Activated CD4-positive, alpha-beta T cell treated with anti-CD3 and anti-CD28 coated beads, Interleukin-2, amount 50 U/mL, for 48 hours (primary cell): ENCODE measurements around the gene DOCK4.

Experiments used
- DNase-seq, 2 experiments: peaks; one replicate each; pipeline ENCODE4 v3.0.0-alpha.2; 2020

DOCK4 gene

GRCh38 chr7:111873963-111874690 is 332.1 kb downstream of the DOCK4 start:
- no peak for DNase-seq

GRCh38 chr7:111873326-111873646 is 332.9 kb downstream of the DOCK4 start:
- DNase-seq, result no peak

DNA sequence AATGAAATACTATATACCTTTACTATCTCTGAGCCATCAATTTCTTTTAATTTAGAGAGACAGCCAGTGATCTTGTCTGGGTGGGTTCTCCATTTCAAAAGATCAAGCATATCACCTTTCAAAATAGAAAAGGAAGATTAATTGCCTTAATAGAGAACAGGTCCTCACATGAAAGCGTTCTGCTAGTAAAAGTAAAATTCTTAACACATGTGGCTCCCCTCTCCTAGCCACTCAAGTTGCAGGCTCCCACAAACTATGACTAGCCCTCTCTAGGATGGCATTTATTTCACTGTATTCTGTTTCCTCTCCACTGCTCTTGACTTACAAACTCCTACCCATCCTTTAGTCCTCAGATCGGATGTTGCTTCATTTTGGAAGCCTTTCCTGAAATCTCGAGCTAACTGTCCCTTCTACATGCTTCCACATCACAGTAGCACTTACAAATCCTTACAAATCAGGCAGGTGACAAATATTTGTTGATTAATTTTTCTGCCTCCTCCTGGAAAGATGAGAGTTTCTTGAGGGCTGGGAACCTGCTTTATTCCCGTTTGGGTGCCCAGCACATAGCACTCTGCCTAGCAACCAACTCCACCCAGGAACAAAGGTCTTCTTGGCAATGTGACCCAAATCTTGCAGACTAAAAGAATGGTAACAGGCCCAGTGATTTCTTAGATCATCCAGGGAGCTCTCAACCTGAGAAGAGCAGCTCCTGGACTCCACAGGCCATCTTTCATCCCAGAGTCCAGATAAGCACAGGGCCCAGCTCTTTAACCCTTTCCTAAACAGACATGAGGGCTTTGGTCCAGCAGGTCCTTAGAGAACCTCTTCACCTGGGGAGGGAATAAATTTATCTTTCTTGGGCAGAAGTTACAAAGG is 333.5 kb downstream of the DOCK4 start:
- DNase-seq, result no peak

DNA sequence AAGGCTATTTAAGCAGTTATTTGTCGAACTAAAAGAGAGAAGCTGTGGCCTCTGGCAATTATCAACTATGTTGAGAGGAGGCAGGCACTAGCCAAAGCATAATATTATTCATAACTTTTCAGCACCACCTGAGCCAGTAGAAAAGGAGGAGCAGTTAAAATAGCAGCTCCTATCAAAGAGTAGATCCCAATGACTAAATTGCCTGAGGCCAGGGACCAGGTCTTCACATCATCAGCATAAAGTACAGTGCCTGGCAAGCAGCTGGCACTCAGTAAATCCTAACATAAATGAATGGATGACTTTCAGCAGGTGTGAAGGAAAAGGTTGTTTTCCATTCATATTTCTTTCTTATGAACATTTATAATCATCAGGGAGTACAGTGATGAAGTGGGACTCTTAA is 334.9 kb downstream of the DOCK4 start:
- DNase-seq, result no peak

DNA sequence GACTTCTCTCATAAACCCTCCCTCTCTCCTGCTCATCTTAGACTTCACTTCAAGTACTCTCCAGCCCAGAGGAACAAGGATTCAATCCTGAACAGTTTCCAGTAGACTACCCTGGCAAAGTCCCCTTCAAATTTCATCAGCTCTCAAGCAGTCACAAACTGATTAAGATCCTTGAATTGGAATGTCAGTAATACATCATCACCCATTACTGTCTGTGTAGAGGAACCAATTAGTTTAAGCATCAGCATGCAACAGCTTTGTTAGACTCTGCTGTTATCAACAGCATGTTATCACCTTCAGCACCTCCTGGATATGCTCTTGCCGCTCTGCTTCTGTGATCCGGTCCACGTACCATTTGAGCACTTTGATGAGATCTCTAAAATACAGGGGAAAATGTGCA is 336.9 kb downstream of the DOCK4 start:
- DNase-seq, result no peak

- DNase-seq, result no peak
These were observed 338.8 kb downstream of the DOCK4 start for GRCh38 chr7:111867348-111867931.

DNA sequence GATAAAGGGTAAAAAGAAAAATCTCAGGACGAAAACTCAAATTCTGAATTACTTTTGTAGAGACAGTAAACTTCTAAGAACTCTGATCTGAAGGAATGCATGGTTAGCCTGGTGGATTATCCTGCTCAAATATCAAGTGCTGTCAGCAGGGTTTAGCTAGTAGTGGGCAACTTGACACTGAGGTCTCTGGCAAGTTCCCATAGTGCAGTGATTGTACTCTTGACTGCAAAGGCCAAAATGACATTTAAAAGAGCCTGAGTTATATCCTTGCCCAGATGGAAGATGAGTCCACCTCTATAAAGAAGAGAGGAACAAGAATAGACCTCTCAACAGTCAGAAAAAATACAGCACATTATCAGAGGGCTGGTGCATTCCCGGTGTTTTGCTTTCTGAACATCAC is 339.4 kb downstream of the DOCK4 start:
- no peak for DNase-seq

DNA sequence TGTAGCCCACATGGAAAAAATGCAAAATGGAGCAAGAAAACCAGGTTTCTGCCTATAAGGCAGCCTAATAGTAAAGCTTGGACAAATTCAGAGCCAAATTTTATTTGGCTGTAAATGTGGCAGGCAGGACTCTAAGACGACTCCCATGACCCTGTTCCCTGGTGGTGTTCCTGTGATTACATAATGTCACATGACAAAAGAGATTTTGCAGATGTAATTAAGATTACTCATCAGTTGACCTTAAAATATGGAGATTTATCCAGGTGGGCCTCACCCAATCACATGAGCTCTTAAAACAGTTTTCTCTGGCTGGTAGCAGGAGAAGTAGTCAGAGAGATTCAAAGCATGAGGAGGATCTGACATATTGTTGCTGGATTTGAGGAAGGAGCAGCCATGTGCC is 340.8 kb downstream of the DOCK4 start:
- no peak for DNase-seq

GRCh38 chr7:111864291-111864976 is 341.8 kb downstream of the DOCK4 start:
- no peak for DNase-seq

GRCh38 chr7:111863269-111863668 is 342.9 kb downstream of the DOCK4 start:
- no peak for DNase-seq

- no peak for DNase-seq
These were observed 346.0 kb downstream of the DOCK4 start for GRCh38 chr7:111860248-111860647.

DNA sequence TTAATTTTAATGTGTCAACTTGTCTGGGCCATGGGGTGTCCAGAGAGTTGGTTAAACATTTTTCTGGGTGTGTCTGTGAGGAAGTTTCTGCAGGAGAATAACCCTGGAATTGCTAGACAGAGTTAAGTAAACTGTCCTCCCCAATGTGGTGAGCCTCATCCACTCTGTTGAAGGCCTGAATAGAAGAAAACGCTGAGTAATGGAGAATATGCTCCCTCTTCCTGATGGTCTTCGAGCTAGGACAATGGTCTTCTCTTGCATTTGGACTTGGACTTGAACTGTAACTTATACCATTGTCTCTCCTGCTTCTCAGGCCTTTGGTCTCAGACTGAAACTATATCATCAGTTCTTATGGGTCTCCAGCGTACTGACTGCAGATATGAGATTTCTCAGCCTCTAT is 347.9 kb downstream of the DOCK4 start:
- no peak for DNase-seq

- DNase-seq, result no peak
These were observed 350.4 kb downstream of the DOCK4 start for GRCh38 chr7:111855842-111856227.

DNA sequence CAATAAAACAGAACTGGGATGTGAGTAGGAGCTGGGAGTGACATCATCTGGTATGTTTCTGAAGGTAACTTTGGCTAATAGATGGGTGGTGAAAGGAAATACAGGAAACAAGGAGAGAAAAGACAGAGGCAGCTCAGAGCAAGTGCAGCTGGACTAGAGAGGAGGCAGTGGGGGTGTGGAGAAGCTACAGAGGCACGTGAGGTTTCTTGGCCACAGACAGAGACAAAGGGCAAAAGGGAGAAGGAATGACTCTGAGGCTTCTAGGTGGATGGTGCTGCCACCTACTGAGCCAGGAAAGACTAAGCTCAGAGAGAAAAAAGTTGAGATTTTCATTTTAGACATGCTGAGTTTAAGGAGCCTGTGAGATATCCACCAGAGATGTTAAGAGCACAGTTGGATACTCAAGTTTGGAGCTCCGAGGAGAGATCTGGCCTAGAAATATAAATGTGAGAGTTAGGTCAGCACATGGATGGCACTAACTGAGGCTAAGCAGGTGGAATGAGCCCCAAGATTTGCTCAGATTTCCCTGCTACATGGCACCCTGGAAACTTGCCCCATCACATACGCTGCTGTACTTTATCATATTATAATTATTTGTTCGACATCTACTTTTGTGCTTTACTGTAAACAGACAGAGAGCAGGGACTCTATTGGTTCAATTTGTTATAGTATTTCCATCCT is 350.9 kb downstream of the DOCK4 start:
- no peak for DNase-seq

- no peak for DNase-seq
These were observed 352.8 kb downstream of the DOCK4 start for GRCh38 chr7:111853201-111853990.

GRCh38 chr7:111852081-111852480 is 354.1 kb downstream of the DOCK4 start:
- DNase-seq, result no peak

GRCh38 chr7:111846898-111847297 is 359.3 kb downstream of the DOCK4 start:
- DNase-seq, result no peak

- no peak for DNase-seq
These were observed 360.3 kb downstream of the DOCK4 start for GRCh38 chr7:111845853-111846252.

GRCh38 chr7:111844904-111845671 is 361.1 kb downstream of the DOCK4 start:
- no peak for DNase-seq

DNA sequence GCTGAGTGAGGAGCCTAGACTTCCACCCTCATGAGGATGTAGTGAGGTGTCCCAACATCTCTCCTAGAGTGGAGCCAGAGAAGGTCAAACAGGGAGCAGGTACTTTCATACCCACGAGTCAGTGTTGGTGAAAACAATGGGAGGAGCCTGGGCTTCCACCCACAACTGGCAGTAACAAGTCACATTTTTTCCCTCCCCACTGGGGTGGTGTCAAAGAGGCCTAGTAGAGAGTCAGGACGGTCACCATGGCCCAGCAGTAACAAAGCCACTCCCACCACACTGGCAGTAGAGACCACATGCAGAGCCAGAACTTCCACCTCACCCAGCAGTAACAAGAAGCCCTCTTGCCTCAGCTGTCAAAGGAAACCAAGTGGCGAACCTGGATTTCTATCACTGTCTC is 363.7 kb downstream of the DOCK4 start:
- no peak for DNase-seq

- no peak for DNase-seq
These were observed 364.5 kb downstream of the DOCK4 start for GRCh38 chr7:111841596-111842205.
